ENCODE results near the gene CCNJL.

Gene CCNJL

DNA sequence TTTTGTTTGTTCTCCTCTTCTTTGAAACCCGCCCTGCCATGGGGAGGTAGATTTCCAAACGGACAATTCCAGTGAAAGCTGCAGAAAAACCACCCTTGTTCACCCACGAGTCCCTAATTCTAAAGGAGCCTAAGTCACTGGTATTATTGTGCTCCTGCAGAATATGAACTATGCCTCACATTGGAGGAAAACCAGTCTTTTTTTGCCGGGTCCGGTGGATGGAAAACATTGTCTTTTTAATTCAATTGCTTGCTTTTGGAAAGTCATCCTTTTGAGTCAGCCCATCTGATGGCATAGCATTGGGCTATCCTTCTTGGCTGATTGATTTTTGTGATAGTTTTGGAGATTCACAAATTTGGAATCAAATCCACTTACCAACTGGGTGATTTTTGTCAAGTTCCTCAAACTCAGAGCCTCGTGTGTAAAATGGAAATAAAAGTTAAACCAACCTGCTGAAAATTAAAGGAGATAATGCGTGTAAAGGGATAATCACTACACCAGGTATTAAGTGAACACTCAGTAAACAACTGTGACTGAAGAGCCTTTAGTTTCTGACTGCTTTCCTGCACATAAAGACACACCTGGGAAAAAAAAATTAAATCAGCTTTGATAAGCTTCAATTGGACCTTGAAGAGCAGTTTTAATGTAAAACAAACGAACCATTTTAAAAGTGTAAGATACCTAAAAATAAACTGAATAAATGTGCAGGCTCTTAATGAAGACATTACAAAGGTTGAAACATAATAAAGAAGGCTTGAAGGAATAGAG, 780 bp upstream of the CCNJL start:
- Histone ChIP-seq H3K27me3 (ENCODE audit: control insufficient read depth in 2 of 2, insufficient read depth in 2 of 2, low read length in 2 of 2) (no peaks in the 10 kb centered on the region), H3K27ac (ENCODE audit: low read depth in 2 of 2, low read length in 2 of 2) (peak overlapping the region; percentile 57 to 58), H3K4me3 (ENCODE audit: low read length in 2 of 2) (peak overlapping the region; percentile 62 to 71), H3K36me3 (ENCODE audit: control insufficient read depth in 2 of 2, insufficient read depth in 2 of 2, low read length in 2 of 2) (no peaks in the 10 kb centered on the region), H3K9me3 (ENCODE audit: control insufficient read depth in 2 of 2, low read length in 2 of 2) (no peaks in the 10 kb centered on the region), H3K4me1 (ENCODE audit: control insufficient read depth in 2 of 2, insufficient read depth in 2 of 2, low read length in 2 of 2) (peaks cover 7 to 26% of the 10 kb centered on the region in 2 donors), H3K9ac (ENCODE audit: low read depth in 1 of 2, low read length in 2 of 2) (peak overlapping the region; percentile 7 to 72)

DNA sequence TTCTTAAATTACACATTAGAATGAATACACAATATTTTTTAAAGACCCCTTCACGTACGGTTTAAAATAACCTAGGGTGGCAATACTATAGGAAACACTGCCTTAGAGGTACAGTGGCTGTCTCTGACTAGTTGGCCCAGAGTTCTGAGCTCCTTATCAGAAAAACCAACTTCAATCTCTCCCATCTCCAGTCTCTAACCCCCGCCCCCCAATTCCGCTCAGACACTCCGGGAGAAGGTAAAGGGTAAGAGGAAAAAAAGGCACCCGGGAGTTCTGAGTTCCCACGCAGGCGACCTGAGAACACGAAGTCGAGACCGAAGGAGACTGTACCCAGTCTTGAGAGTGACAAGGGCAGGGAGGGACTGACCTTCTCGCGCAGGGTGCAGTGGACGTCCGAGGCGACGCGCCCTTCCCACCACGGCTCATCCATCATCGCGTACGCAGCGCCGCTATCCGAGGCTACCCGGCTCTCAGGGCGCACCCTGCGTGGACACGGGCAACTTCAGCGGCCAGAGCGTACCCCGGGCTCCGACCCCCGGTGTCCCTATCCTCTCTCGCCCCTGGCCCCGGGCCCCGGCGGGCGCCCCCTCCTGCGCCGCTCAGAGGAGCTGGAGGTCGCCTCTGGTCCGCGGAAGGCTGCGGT, 752 bp downstream of the CCNJL start:
- Histone ChIP-seq H3K9ac (ENCODE audit: low read depth in 1 of 2, low read length in 2 of 2) (peak overlapping the region; percentile 17 to 72), H3K9me3 (ENCODE audit: control insufficient read depth in 2 of 2, low read length in 2 of 2) (no peaks in the 10 kb centered on the region), H3K27me3 (ENCODE audit: control insufficient read depth in 2 of 2, insufficient read depth in 2 of 2, low read length in 2 of 2) (no peaks in the 10 kb centered on the region), H3K27ac (ENCODE audit: low read depth in 2 of 2, low read length in 2 of 2) (peak overlapping the region; percentile 57), H3K4me1 (ENCODE audit: control insufficient read depth in 2 of 2, insufficient read depth in 2 of 2, low read length in 2 of 2) (peaks cover 11 to 32% of the 10 kb centered on the region in 2 donors), H3K36me3 (ENCODE audit: control insufficient read depth in 2 of 2, insufficient read depth in 2 of 2, low read length in 2 of 2) (no peaks in the 10 kb centered on the region), H3K4me3 (ENCODE audit: low read length in 2 of 2) (peak overlapping the region; percentile 62 to 71)

DNA sequence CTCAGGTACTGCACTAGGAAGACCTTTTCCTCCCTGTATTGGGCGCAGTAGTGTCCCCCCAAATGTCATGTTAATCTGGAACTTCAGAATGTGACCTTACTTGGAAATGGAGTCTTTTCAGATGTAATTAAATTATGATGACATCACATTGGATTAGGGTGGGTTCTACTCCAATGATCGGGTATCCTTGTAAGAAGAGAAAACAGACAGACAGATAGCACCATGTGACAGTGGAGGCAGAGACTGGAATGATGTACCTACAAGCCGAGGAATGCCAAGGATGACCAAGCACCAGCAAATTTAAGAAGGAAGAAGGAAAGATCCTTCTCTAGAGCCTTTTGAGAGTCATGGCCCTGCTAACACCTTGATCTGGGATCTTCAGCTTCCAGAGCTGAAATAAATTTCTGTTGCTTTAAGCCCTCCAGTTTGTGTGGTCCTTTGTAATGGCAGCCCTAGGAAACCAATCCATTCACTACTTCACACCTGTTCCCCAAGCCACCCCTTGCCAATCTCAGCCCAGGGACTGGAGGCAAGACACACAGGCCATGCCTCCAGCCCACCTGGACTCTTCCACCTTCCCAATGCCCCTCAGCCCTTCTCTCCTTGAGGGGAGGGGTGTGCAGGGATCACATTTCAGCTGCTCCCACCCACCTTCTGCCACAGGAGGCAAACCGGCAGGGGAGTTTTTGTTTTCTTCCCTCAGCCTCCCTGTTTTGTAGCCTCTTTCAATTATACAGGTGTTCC, 1.6 kb downstream of the CCNJL start:
- peak overlapping the region in 1 of 2 donors; percentile 32 for H3K27ac ChIP-seq (ENCODE audit: low read depth in 2 of 2, low read length in 2 of 2)
- H3K4me1 ChIP-seq (ENCODE audit: control insufficient read depth in 2 of 2, insufficient read depth in 2 of 2, low read length in 2 of 2): peaks cover 19 to 30% of the 10 kb centered on the region in 2 donors
- H3K4me3 ChIP-seq (ENCODE audit: low read length in 2 of 2): peak overlapping the region in 1 of 2 donors; percentile 71
- H3K36me3 ChIP-seq (ENCODE audit: control insufficient read depth in 2 of 2, insufficient read depth in 2 of 2, low read length in 2 of 2): no peaks in the 10 kb centered on the region
- H3K9me3 ChIP-seq (ENCODE audit: control insufficient read depth in 2 of 2, low read length in 2 of 2): no peaks in the 10 kb centered on the region
- no peak overlapping the region for H3K9ac ChIP-seq (ENCODE audit: low read depth in 1 of 2, low read length in 2 of 2)
- no peaks in the 10 kb centered on the region for H3K27me3 ChIP-seq (ENCODE audit: control insufficient read depth in 2 of 2, insufficient read depth in 2 of 2, low read length in 2 of 2)

DNA sequence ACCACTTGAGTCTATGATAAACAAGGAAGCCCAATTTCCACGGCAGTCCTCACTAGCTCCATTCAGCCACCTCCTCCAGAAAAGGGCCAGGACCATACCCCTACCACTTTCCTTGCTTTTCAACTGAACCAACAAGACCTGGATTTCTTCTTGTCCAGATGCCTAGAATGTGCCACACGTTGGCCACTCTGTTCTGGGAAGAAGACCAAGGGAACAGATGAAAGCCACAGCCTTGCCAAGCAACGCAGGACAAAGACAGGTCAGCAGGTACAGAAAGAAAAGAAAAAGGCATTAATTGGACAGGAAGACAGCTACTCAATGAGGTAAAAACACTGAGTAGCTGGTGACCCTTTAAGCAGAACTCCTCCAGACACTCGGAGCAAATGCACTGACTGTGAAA, 2.2 kb downstream of the CCNJL start:
- peak overlapping the region in 1 of 2 donors; percentile 32 for H3K27ac ChIP-seq (ENCODE audit: low read depth in 2 of 2, low read length in 2 of 2)
- no peak overlapping the region for H3K9ac ChIP-seq (ENCODE audit: low read depth in 1 of 2, low read length in 2 of 2)
- H3K4me1 ChIP-seq (ENCODE audit: control insufficient read depth in 2 of 2, insufficient read depth in 2 of 2, low read length in 2 of 2): peaks cover 19 to 32% of the 10 kb centered on the region in 2 donors
- peak overlapping the region in 1 of 2 donors; percentile 19 for H3K4me3 ChIP-seq (ENCODE audit: low read length in 2 of 2)
- no peaks in the 10 kb centered on the region for H3K36me3 ChIP-seq (ENCODE audit: control insufficient read depth in 2 of 2, insufficient read depth in 2 of 2, low read length in 2 of 2)
- H3K9me3 ChIP-seq (ENCODE audit: control insufficient read depth in 2 of 2, low read length in 2 of 2): no peaks in the 10 kb centered on the region
- H3K27me3 ChIP-seq (ENCODE audit: control insufficient read depth in 2 of 2, insufficient read depth in 2 of 2, low read length in 2 of 2): no peaks in the 10 kb centered on the region

DNA sequence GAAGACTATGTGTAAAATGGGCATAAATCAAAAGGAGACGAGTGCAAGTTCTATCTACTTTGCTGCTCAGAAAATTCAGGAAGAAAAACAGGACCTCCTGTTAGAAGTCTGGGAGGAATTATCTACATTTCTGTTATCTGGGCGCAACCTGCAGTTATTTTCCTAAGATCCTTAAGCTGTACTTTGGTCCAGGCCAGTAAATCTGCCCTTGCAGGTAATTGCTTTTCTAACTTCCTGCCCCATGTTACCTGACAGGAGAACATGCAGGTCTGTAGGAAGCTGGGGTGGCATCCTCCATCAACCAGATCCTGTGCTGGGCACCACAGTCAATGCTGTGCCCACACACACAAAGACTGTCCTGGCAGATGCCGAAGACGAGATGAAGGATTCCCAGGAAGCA, 5.7 kb downstream of the CCNJL start:
- Histone ChIP-seq H3K36me3 (ENCODE audit: control insufficient read depth in 2 of 2, insufficient read depth in 2 of 2, low read length in 2 of 2) (peaks cover 0 to 3% of the 10 kb centered on the region in 2 donors), H3K4me3 (ENCODE audit: low read length in 2 of 2) (peak overlapping the region in 1 of 2 donors; percentile 23), H3K9ac (ENCODE audit: low read depth in 1 of 2, low read length in 2 of 2) (no peak overlapping the region), H3K27me3 (ENCODE audit: control insufficient read depth in 2 of 2, insufficient read depth in 2 of 2, low read length in 2 of 2) (no peaks in the 10 kb centered on the region), H3K9me3 (ENCODE audit: control insufficient read depth in 2 of 2, low read length in 2 of 2) (no peaks in the 10 kb centered on the region), H3K27ac (ENCODE audit: low read depth in 2 of 2, low read length in 2 of 2) (peak overlapping the region; percentile 30 to 54), H3K4me1 (ENCODE audit: control insufficient read depth in 2 of 2, insufficient read depth in 2 of 2, low read length in 2 of 2) (peaks cover 15 to 29% of the 10 kb centered on the region in 2 donors)

DNA sequence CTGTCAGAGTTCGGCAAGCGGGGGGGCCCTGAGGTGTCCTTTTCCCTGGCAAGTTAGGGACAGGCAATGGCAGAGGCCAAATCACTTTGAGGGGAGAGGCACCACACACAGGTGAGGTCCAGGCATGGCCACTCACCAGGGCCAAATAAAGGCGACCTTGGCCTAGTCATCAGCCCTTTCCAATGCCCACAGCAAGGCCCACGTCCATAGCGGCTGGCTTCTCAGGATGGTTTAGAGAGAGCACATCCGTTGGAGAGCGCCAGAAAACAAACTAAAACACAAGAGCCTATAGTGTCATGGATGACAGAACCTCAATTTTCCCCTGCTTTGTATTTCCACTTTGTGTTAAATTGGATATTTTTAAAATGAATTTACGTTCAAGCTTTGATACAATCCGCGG, 7.0 kb downstream of the CCNJL start:
- H3K27me3 ChIP-seq (ENCODE audit: control insufficient read depth in 2 of 2, insufficient read depth in 2 of 2, low read length in 2 of 2): no peaks in the 10 kb centered on the region
- no peak overlapping the region for H3K9ac ChIP-seq (ENCODE audit: low read depth in 1 of 2, low read length in 2 of 2)
- no peaks in the 10 kb centered on the region for H3K9me3 ChIP-seq (ENCODE audit: control insufficient read depth in 2 of 2, low read length in 2 of 2)
- peaks cover 0 to 3% of the 10 kb centered on the region in 2 donors for H3K36me3 ChIP-seq (ENCODE audit: control insufficient read depth in 2 of 2, insufficient read depth in 2 of 2, low read length in 2 of 2)
- peaks cover 12 to 24% of the 10 kb centered on the region in 2 donors for H3K4me1 ChIP-seq (ENCODE audit: control insufficient read depth in 2 of 2, insufficient read depth in 2 of 2, low read length in 2 of 2)
- no peak overlapping the region for H3K27ac ChIP-seq (ENCODE audit: low read depth in 2 of 2, low read length in 2 of 2)
- no peak overlapping the region for H3K4me3 ChIP-seq (ENCODE audit: low read length in 2 of 2)

DNA sequence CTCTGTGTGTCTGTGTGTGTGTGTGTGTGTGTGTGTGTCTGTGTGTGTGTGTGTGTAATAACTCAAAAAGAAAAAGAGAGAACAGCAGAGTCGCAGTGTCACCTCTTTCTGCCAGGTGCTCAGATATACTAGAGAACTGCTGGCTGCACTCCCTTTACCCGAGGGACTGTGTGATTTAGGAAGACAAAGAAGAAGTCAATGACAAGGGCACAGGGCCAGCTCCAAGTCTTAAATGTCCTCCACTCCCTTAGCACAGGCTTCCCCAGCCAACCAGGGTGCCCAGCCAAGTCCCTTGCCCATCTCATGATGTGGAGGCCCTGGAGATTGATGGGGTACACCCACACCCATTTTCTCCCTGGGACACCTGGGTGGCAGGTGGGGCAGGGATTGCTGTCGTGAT, 8.7 kb downstream of the CCNJL start:
- Histone ChIP-seq H3K9me3 (ENCODE audit: control insufficient read depth in 2 of 2, low read length in 2 of 2) (no peaks in the 10 kb centered on the region), H3K36me3 (ENCODE audit: control insufficient read depth in 2 of 2, insufficient read depth in 2 of 2, low read length in 2 of 2) (peaks cover 0 to 3% of the 10 kb centered on the region in 2 donors), H3K9ac (ENCODE audit: low read depth in 1 of 2, low read length in 2 of 2) (no peak overlapping the region)

DNA sequence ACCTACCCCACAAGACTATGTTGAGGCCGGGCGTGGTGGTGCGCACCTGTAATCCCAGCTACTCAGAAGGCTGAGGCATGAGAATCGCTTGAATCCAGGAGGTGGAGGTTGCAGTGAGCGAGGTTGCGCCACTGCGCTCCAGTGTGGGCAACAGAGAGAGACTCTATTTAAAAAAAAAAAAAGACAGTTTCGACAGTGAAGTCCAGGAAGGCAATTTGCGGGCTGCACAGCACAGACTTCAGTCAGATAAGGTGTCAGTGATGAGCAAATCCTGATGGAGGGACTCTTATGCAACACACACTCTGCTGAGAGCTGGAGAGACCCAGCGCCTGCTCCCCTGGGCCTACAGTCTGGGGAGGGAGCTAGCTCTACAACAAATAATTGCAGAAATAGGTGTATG, 14.2 kb downstream of the CCNJL start:
- Histone ChIP-seq H3K27ac (ENCODE audit: low read depth in 2 of 2, low read length in 2 of 2) (no peak overlapping the region), H3K36me3 (ENCODE audit: control insufficient read depth in 2 of 2, insufficient read depth in 2 of 2, low read length in 2 of 2) (no peaks in the 10 kb centered on the region), H3K4me1 (ENCODE audit: control insufficient read depth in 2 of 2, insufficient read depth in 2 of 2, low read length in 2 of 2) (no peaks in the 10 kb centered on the region), H3K27me3 (ENCODE audit: control insufficient read depth in 2 of 2, insufficient read depth in 2 of 2, low read length in 2 of 2) (no peaks in the 10 kb centered on the region), H3K9ac (ENCODE audit: low read depth in 1 of 2, low read length in 2 of 2) (no peak overlapping the region), H3K4me3 (ENCODE audit: low read length in 2 of 2) (no peak overlapping the region), H3K9me3 (ENCODE audit: control insufficient read depth in 2 of 2, low read length in 2 of 2) (no peaks in the 10 kb centered on the region)

More for the DNA sequence above, 8.7 kb downstream of the CCNJL start:
- Histone ChIP-seq H3K4me3 (ENCODE audit: low read length in 2 of 2) (no peak overlapping the region), H3K4me1 (ENCODE audit: control insufficient read depth in 2 of 2, insufficient read depth in 2 of 2, low read length in 2 of 2) (peaks cover 12 to 18% of the 10 kb centered on the region in 2 donors), H3K27me3 (ENCODE audit: control insufficient read depth in 2 of 2, insufficient read depth in 2 of 2, low read length in 2 of 2) (no peaks in the 10 kb centered on the region), H3K27ac (ENCODE audit: low read depth in 2 of 2, low read length in 2 of 2) (no peak overlapping the region)

DNA sequence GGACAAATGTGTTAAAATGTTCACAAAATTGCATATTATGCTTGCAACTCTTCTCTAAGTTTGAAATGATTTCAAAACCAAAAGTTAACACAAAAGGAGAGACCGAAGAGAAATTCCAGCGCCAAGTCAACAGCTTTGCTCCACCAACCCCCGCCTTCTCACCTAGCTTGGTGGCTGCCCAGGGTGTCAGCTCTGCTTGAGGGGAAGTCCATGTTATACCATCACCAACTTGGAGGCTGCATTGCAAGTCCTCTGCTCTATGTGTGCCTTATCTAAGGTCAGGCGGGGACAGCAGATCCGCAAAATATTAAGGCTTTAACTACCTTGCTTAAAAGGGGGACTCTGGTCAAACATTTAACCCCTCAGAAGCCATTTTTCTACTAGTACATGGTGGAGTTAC, 14.6 kb downstream of the CCNJL start:
- no peaks in the 10 kb centered on the region for H3K9me3 ChIP-seq (ENCODE audit: control insufficient read depth in 2 of 2, low read length in 2 of 2)
- no peaks in the 10 kb centered on the region for H3K4me1 ChIP-seq (ENCODE audit: control insufficient read depth in 2 of 2, insufficient read depth in 2 of 2, low read length in 2 of 2)
- no peaks in the 10 kb centered on the region for H3K27me3 ChIP-seq (ENCODE audit: control insufficient read depth in 2 of 2, insufficient read depth in 2 of 2, low read length in 2 of 2)
- H3K9ac ChIP-seq (ENCODE audit: low read depth in 1 of 2, low read length in 2 of 2): no peak overlapping the region
- no peak overlapping the region for H3K4me3 ChIP-seq (ENCODE audit: low read length in 2 of 2)
- H3K36me3 ChIP-seq (ENCODE audit: control insufficient read depth in 2 of 2, insufficient read depth in 2 of 2, low read length in 2 of 2): no peaks in the 10 kb centered on the region
- H3K27ac ChIP-seq (ENCODE audit: low read depth in 2 of 2, low read length in 2 of 2): no peak overlapping the region

DNA sequence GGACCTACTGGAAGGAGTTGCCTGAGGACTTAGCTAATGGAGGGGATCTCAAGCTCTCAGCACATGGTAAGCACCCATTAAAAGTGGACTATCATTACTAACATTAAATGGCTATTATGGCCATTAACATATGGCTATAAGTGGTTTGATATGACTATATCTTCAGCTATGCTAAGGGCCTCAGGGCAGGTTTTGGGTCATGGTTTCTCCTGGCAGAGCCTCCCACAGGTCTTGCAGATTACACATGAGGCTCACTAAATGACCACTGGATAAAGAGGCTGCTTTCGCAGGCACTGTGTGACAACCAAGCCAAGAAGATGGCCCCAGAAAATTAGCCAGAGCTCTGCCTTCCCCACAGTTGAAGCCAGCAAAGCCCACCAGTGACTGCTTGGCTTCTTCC, 15.4 kb downstream of the CCNJL start:
- Histone ChIP-seq H3K27me3 (ENCODE audit: control insufficient read depth in 2 of 2, insufficient read depth in 2 of 2, low read length in 2 of 2) (no peaks in the 10 kb centered on the region), H3K9me3 (ENCODE audit: control insufficient read depth in 2 of 2, low read length in 2 of 2) (no peaks in the 10 kb centered on the region)

More for the DNA sequence above, 15.4 kb downstream of the CCNJL start:
- H3K4me3 ChIP-seq (ENCODE audit: low read length in 2 of 2): no peak overlapping the region
- no peak overlapping the region for H3K27ac ChIP-seq (ENCODE audit: low read depth in 2 of 2, low read length in 2 of 2)
- H3K9ac ChIP-seq (ENCODE audit: low read depth in 1 of 2, low read length in 2 of 2): no peak overlapping the region
- no peaks in the 10 kb centered on the region for H3K36me3 ChIP-seq (ENCODE audit: control insufficient read depth in 2 of 2, insufficient read depth in 2 of 2, low read length in 2 of 2)
- no peaks in the 10 kb centered on the region for H3K4me1 ChIP-seq (ENCODE audit: control insufficient read depth in 2 of 2, insufficient read depth in 2 of 2, low read length in 2 of 2)

Data from mucosa of rectum (tissue), 2 donors.